HepG2 (cell line): Measurements from ENCODE around the gene ADPRM. TPM values are rescaled to one million over a fixed set of nuclear protein-coding genes. Genes with fewer than 3 reads are reported as not detected.

Experiments used
- BCL6 ChIP-seq: IDR thresholded peaks from 2 replicates; pipeline ENCODE4 v1.6.1; 2016; ENCODE audit warnings: missing genetic modification reagents, missing compliant biosample characterization
- ELF1 ChIP-seq: sonication (generic); formaldehyde crosslinking; IDR thresholded peaks from 2 replicates; pipeline ENCODE4 v1.4.0; 2020; ENCODE audit warnings: missing genetic modification reagents
- FOXK1 ChIP-seq: sonication (generic); formaldehyde crosslinking; IDR thresholded peaks from 2 replicates; pipeline ENCODE4 v1.4.0; 2020; ENCODE audit warnings: low read depth, missing genetic modification reagents, borderline replicate concordance
- FOXK2 ChIP-seq: fragments of 450-650 bp; IDR thresholded peaks from 2 replicates; pipeline ENCODE4 v1.6.1; 2016
- HINFP ChIP-seq: sonication (generic); formaldehyde crosslinking; IDR thresholded peaks from 2 replicates; pipeline ENCODE4 v1.4.0; 2020; ENCODE audit warnings: low read depth, mild to moderate bottlenecking, missing genetic modification reagents
- KLF15 ChIP-seq: sonication (generic); formaldehyde crosslinking; IDR thresholded peaks from 2 replicates; pipeline ENCODE4 v1.8.1; 2023; ENCODE audit warnings: borderline replicate concordance, mild to moderate bottlenecking, inconsistent platforms, missing genetic modification reagents, mixed read lengths
- LCORL ChIP-seq, 2 experiments: fragments of 450-650 bp in 1 of 2; sonication (generic) in 1 of 2; formaldehyde crosslinking in 1 of 2; IDR thresholded peaks; 2 replicates each; pipeline versions ENCODE4 v1.5.0 to v1.6.1; 2017 to 2020; ENCODE audit warnings: antibody characterized with exemption in 1 of 2, missing genetic modification reagents in 1 of 2
- MAF1 ChIP-seq: sonication (generic); formaldehyde crosslinking; IDR thresholded peaks from 2 replicates; pipeline ENCODE4 v1.5.0; 2020; ENCODE audit warnings: missing genetic modification reagents, borderline replicate concordance
- ONECUT2 ChIP-seq: sonication (generic); formaldehyde crosslinking; IDR thresholded peaks from 2 replicates; pipeline ENCODE4 v1.4.0; 2020; ENCODE audit warnings: missing genetic modification reagents
- PRMT3 ChIP-seq: sonication (generic); formaldehyde crosslinking; IDR thresholded peaks from 2 replicates; pipeline ENCODE4 v1.8.1; 2022; ENCODE audit warnings: low read depth, mild to moderate bottlenecking, moderate library complexity, missing genetic modification reagents, borderline replicate concordance
- RFXAP ChIP-seq: sonication (generic); formaldehyde crosslinking; IDR thresholded peaks from 2 replicates; pipeline ENCODE4 v1.4.0; 2020; ENCODE audit warnings: missing genetic modification reagents, borderline replicate concordance
- TERF1 ChIP-seq: sonication (generic); formaldehyde crosslinking; IDR thresholded peaks from 2 replicates; pipeline ENCODE4 v1.8.0; 2022; ENCODE audit warnings: mild to moderate bottlenecking, missing genetic modification reagents, moderate library complexity
- THAP8 ChIP-seq: sonication (generic); formaldehyde crosslinking; IDR thresholded peaks from 2 replicates; pipeline ENCODE4 v1.5.1; 2020; ENCODE audit warnings: missing genetic modification reagents, mild to moderate bottlenecking, borderline replicate concordance
- UBTF ChIP-seq: sonication (generic); formaldehyde crosslinking; IDR thresholded peaks from 2 replicates; pipeline ENCODE4 v1.4.0; 2020; ENCODE audit warnings: mild to moderate bottlenecking, missing genetic modification reagents
- USF2 ChIP-seq, 2 experiments: sonication (generic) in 1 of 2; formaldehyde crosslinking in 1 of 2; IDR thresholded peaks; 2 replicates each; pipeline versions ENCODE4 v1.5.1 to v1.6.1; 2011 to 2020; ENCODE audit warnings: borderline replicate concordance in 1 of 2, low read depth in 1 of 2, low read length in 1 of 2, mild to moderate bottlenecking in 1 of 2, missing genetic modification reagents in 1 of 2, moderate library complexity in 1 of 2
- ZBTB2 ChIP-seq: sonication (generic); formaldehyde crosslinking; IDR thresholded peaks from 2 replicates; pipeline ENCODE4 v1.8.0; 2022; ENCODE audit warnings: low read depth, missing genetic modification reagents
- ZBTB3 ChIP-seq: sonication (generic); formaldehyde crosslinking; IDR thresholded peaks from 2 replicates; pipeline ENCODE4 v1.4.0; 2020; ENCODE audit warnings: low read depth, mild to moderate bottlenecking, moderate library complexity, missing genetic modification reagents, borderline replicate concordance
- ZNF224 ChIP-seq: sonication (generic); formaldehyde crosslinking; IDR thresholded peaks from 2 replicates; pipeline ENCODE4 v1.5.0; 2020; ENCODE audit warnings: mild to moderate bottlenecking, missing genetic modification reagents
- ZNF530 ChIP-seq: sonication (generic); formaldehyde crosslinking; IDR thresholded peaks from 2 replicates; pipeline ENCODE4 v1.5.0; 2020; ENCODE audit warnings: low read depth, mild to moderate bottlenecking, missing genetic modification reagents
- ZSCAN30 ChIP-seq: sonication (generic); formaldehyde crosslinking; IDR thresholded peaks from 2 replicates; pipeline ENCODE4 v1.5.0; 2020; ENCODE audit warnings: mild to moderate bottlenecking, missing genetic modification reagents
- polyA plus RNA-seq, 8 experiments: library from polyadenylated mRNA; depleted of rRNA in 3 of 8; stranded (reverse) in 7 of 8; unstranded in 1 of 8; fragments of >200 nt; fragmentation: Illumina TruSeq in 4 of 8; extraction: Trizol in 4 of 8; gene quantifications; 2 replicates each; pipeline versions ENCODE4 v1.2.1 to v1.2.3, GENCODE V29; 2011 to 2016; ENCODE audit warnings: low read depth in 4 of 8, missing spikeins in 1 of 8, mixed read lengths in 1 of 8; ENCODE audit not compliant: insufficient read depth in 1 of 8
- total RNA-seq, 5 experiments: library from RNA; depleted of rRNA; stranded (reverse); fragments of >200 nt; fragmentation: Illumina TruSeq; extraction: Trizol; gene quantifications; 2 replicates each; pipeline ENCODE4 v1.2.3, GENCODE V29; 2016; ENCODE audit warnings: low read depth in 1 of 5

ADPRM gene
- total and polyA plus RNA-seq, 2 of the 13 experiments (the other 11 are each of a cell fraction or from before 2014, with no cell fraction given) = 5.6 to 10.8 TPM

- TF ChIP-seq ZNF224 (CRISPR knock-in tag) = no peak
- TF ChIP-seq BCL6 = peak; percentile 29; the same call in 1 of the 2 replicates
- TF ChIP-seq ZNF530 (CRISPR knock-in tag) = no peak
- peak; percentile 93 for TF ChIP-seq ONECUT2 (CRISPR knock-in tag)
- TF ChIP-seq KLF15 (CRISPR knock-in tag) = no peak
- no peak; the same call in 1 of the 2 replicates for TF ChIP-seq ELF1
- TF ChIP-seq ZBTB2 (CRISPR knock-in tag) = no peak
- no peak for TF ChIP-seq THAP8 (CRISPR knock-in tag)
- no peak for TF ChIP-seq ZBTB3 (CRISPR knock-in tag)
- no peak for TF ChIP-seq ZSCAN30 (CRISPR knock-in tag)
- peak; percentile 30; the same call in 1 of the 2 replicates for TF ChIP-seq FOXK1 (CRISPR knock-in tag)
- no peak for TF ChIP-seq HINFP (CRISPR knock-in tag)
- no peak for TF ChIP-seq TERF1
- TF ChIP-seq PRMT3 (CRISPR knock-in tag) = no peak
- TF ChIP-seq FOXK2 = no peak
- TF ChIP-seq USF2 (IDR thresholded peaks at IDR 0.05; ENCODE audit: low read depth, low read length) = no peak
- no peak for TF ChIP-seq USF2 (CRISPR knock-in tag; IDR thresholded peaks at IDR 0.05; ENCODE audit: borderline replicate concordance)
- TF ChIP-seq MAF1 (CRISPR knock-in tag) = no peak
- TF ChIP-seq RFXAP (CRISPR knock-in tag) = no peak
- TF ChIP-seq LCORL (IDR thresholded peaks at IDR 0.05) = no peak
- TF ChIP-seq LCORL (CRISPR knock-in tag; IDR thresholded peaks at IDR 0.05) = peak; percentile 71
- no peak for TF ChIP-seq UBTF (CRISPR knock-in tag)
These were observed 27.9 kb downstream of the ADPRM start (continued) for GRCh38 chr17:10725262-10725661.
